Measurements from ENCODE around the gene RILPL1.
"Not testable (repeated sequence)": the region's sequence is repeated elsewhere in the genome, so short reads cannot be mapped to it uniquely, and the experiment has no call there.

Gene RILPL1

DNA sequence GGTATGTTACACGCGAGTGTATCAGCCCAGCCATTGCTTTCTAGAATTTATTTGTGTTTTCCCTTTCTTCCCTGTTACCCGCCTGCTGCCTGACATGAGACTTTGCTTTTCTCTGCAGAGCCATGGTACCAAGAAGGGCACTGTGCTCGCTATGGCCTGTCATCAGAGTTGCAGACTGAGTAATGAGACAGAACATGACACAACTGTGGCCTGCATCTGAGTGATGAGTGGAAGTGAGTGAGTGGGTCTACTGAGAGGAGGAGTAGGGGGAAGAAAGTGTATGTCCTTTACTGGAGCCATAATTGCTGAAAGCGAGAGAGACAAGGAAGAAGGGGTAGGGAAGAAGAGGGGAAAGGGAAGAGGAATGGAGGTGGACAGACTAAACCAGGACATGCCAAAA, 2.9 kb downstream of the RILPL1 start:
- no peak for DNase-seq (ENCODE audit: low read depth in 2 of 2)

DNA sequence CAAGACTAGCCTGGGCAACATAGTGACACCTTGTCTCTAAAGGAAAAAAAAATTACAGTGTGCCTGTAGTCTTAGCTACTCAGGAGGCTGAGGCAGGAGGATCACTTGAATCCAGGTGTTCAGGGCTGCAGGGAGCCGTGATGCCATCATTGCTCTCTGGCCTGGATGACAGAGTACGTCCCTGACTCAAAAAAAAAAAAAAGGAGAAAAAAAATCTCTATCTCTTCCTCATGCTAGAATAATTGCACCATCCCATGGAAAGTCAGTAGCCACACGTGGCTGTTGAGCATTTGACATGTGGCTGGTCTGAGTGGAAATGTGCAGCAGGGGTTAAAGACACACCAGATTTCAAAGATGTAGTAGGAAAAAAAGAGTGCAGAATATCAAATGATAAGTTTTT, 3.8 kb downstream of the RILPL1 start:
- DNase-seq (ENCODE audit: low read depth in 2 of 2) = no peak

GRCh38 chr12:123528858-123529257, 4.7 kb downstream of the RILPL1 start:
- DNase-seq (ENCODE audit: low read depth in 2 of 2) = no peak

- DNase-seq (ENCODE audit: low read depth in 2 of 2) = no peak
Observed at GRCh38 chr12:123526542-123527080, 6.9 kb downstream of the RILPL1 start.

GRCh38 chr12:123524378-123524777, 9.1 kb downstream of the RILPL1 start:
- no peak for DNase-seq (ENCODE audit: low read depth in 2 of 2)

GRCh38 chr12:123523518-123523917, 10.0 kb downstream of the RILPL1 start:
- no peak for DNase-seq (ENCODE audit: low read depth in 2 of 2)

- DNase-seq (ENCODE audit: low read depth in 2 of 2) = no peak
Observed at GRCh38 chr12:123522164-123522563, 11.4 kb downstream of the RILPL1 start.

DNA sequence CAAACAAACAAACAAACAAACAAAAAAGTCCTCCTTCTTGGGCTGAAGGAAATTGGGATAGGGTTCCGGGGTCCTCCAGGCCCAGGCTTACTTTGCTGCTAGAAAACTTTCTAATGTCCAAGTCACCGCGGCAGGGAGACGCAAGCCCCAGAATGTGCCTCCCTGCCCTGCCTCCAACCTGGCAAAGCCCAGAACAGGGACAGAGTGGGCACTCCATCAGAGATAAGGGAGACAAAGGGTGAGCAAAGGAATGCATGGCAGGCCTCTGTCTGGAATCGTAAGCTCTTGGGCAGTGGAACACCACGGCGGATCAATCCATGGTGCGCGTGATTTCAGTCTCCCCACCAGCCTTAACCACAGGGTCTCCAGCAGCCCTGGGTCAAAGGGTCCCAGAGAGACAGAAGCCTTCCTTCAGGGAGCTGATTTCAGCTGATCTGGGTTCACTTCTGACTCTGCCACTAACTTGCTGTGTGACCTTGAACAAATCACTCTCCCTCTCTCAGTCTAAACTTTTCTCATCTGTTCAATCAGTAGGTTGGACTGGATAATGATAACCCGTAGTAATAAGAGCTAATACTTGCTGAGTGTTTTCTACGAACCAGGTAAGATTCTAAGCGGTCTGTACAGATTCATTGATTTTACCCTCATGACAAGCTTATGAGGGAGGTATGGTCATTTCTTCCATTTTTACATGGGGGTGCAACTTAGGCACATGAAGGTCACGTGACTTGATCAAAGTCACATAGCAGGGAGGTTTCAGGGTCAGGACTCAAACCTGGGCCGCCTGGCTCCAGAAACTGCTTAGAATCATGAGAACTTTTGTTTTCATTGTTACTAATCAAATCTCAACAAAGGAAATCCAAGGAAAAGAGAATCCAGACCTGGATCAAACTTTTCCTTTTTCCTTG, 12.7 kb downstream of the RILPL1 start:
- no peak for DNase-seq (ENCODE audit: low read depth in 2 of 2)

- DNase-seq (ENCODE audit: low read depth in 2 of 2) = no peak
Observed at GRCh38 chr12:123519141-123520001, 14.1 kb downstream of the RILPL1 start.

DNA sequence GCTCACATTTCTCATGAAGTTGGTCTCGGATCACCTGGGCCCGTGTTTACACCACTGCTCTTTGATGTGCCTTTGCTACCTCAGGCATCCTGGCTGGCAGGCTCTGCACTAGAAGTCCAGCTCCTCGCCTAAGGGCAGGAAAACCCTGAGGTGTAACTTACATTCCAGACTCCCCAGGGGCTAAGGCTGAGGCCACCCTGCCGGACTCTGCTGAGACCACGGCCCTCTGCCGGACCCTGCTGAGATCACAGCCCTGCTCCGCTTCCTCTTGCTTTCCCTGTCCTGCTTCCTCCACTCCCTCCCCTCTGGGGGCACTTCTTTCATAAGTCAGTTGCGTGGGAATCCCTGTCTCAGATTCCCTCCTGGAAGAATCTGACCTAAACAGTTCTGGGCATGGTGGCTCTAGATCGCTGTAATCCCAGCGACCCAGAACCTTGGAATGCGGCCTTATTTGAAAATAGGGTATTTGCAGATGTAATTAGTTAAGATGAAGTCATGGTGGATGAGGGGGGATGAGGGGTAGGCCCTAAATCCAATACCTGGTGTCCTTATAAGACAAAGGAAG, 17.2 kb downstream of the RILPL1 start:
- DNase-seq (ENCODE audit: low read depth in 2 of 2) = no peak

- DNase-seq (ENCODE audit: low read depth in 2 of 2) = not testable (repeated sequence)
Observed at GRCh38 chr12:123514582-123515221, 18.8 kb downstream of the RILPL1 start.

GRCh38 chr12:123513805-123514204, 19.7 kb downstream of the RILPL1 start:
- DNase-seq (ENCODE audit: low read depth in 2 of 2) = no peak

DNA sequence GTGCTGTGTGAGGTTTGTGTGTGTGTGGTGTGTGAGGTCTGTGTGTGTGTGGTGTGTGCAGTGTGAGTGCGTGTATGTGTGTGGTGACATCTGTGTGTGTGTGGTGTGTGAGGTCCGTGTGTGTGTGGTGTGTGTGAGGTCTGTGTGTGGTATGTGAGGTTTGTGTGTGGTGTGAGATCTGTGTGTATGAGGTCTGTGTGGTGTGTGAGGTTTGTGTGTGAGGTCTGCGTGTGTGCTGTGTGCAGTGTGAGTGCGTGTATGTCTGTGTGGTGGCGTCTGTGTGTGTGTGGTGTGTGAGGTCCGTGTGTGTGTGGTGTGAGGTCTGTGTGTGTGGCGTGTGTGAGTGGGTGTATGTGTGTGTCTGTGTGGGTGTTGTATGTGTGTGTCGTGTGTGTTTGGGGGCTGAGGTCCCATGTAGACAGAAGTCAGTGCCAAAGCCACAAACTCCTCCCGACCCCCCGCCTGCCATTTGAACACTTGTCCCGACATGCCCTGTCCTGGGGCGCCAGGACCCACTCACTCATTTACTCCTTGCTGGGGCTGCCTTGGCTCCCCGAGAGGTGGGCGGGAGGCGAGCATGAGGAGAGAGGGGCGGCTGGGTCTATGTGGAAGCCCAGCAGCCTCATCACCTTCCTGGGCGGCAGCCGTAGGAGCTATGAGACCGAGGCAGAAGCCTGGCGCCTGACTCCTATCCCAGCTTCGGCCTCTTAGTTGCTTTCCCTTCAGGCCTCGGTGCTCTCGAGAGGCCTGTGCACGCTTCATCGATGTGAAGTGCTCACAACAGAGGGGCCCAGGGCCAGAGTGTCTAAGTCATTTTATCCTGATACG, 20.5 kb downstream of the RILPL1 start:
- DNase-seq (ENCODE audit: low read depth in 2 of 2) = no peak

DNA sequence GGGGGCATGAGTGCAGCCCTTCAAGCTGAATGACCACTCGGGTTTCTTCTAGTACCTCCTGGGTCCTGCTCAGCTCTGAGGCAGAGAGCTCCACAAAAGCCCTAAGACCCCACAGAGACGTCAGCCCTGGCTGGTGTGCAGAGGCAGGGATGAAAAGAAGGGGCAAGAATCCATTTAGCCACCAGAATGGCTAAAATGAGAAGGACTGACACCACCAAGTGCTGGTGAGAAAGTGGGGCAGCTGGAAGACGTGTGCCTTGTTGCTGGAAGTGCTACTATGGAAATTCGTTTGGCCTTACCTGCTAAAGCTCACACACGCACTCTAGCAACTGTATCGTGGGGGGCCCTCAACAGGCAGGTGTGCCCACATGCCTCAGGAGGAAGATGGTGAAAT, 26.7 kb downstream of the RILPL1 start:
- no peak for DNase-seq (ENCODE audit: low read depth in 2 of 2)

DNA sequence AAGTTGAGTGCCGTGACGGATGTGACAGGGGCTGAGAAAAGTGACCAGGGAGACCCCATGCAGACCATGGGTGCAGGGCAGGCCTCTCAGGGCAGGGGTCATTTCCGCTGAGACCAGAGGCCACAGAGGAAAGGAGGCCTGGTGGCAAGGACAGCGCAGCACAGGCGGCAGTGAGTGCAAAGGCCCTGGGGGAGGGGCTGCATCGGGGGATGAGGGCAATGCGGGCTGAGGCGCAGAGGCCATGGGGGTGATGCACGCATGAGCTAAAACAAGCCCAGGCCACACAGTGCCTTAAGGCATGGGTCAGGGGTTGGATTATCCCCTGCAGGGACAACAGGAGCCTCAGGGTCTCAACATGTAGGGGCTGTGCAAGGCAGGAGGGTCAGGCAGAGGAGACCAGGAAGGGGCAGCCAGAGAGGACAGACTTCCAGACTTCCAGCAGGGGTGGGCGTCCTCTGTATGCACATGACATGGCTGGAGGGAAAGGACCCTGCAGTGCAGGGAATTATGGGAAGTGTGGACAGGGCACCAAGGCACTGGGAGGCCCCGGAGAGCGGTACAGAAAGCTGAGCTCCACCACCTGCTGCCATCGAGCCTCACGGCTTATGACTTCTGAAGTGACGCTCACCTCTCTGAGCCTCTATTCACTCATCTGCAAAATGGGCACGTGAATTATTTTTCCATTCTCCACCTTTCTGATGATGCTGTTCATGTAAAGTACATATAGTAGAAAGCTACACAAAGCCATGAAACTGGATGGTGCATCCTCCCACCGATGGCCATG, 27.3 kb downstream of the RILPL1 start:
- DNase-seq (ENCODE audit: low read depth in 2 of 2) = no peak

DNA sequence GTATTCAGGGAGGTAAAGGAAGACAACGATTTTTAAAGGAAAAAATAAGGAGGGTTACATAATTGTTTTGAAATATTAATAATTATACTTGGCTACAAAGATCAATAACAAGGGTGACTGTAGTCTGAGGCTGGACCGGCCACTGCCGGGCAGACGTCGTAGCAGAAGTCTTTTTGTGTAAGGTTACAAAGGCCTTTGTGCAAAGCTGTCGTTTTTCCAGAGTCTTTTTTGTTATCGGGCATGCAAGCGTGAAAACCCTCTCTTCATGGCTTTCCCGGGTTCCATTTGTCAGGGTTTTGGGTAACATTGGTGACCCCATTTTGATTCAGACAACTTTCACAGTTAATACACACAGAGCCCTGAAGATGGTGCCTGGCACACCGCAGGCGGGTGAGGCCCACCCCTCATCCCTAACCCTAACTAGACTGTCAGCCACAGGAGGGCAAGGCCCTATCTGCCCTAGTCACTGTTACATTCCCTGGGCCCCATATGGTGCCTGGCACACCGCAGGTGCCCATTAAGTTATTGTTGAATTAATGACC, 31.3 kb downstream of the RILPL1 start:
- no peak for DNase-seq (ENCODE audit: low read depth in 2 of 2)

- no peak for DNase-seq (ENCODE audit: low read depth in 2 of 2)
Observed at GRCh38 chr12:123499332-123499731, 34.2 kb downstream of the RILPL1 start.

- no peak for DNase-seq (ENCODE audit: low read depth in 2 of 2)
Observed at GRCh38 chr12:123498126-123498825, 35.2 kb downstream of the RILPL1 start.

DNA sequence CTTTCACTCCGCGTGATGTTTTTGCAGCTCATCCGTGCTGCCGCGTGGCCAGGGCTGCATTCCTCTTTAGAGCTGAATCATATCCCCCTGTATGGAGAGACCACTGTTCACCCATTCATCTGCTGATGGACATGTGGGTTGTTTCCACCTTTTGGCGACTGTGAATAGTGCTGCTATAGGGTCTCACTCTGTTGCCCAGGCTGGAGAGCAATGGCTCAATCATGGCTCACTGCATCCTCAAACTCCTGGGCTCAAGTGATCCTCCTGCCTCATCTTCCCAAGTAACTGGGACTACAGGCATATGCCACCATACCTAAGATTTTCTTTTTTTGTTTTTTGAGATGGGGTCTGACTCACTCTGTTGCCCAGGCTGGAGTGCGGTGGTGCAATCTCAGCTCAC, 36.5 kb downstream of the RILPL1 start:
- DNase-seq (ENCODE audit: low read depth in 2 of 2) = no peak

Data from stimulated activated CD4-positive, alpha-beta T cell treated with anti-CD3 and anti-CD28 coated beads, Interleukin-12 subunit alpha, Interleukin-12 subunit beta, amount 100 ng/mL, for 24 hours (primary cell).